Measurements from ENCODE around the gene LRPAP1.
"Not testable (repeated sequence)": the region's sequence is repeated elsewhere in the genome, so short reads cannot be mapped to it uniquely, and the experiment has no call there.

GRCh38 chr4:3580859-3581258 lies 48.6 kb upstream of the LRPAP1 start:
- not testable (repeated sequence) for TF ChIP-seq EP300, CTCF, POLR2A (IDR thresholded peaks at IDR 0.05)

Data from ovary (tissue), 3 donors.